ENCODE results near the gene SHLD1.
"Not testable (repeated sequence)": the region's sequence is repeated elsewhere in the genome, so short reads cannot be mapped to it uniquely, and the experiment has no call there.

SHLD1 gene

GRCh38 chr20:5797843-5798462, 47.8 kb downstream of the SHLD1 start:
- Histone ChIP-seq H3K4me1 (no peaks in the 10 kb centered on the region), H3K9me3 (no peaks in the 10 kb centered on the region), H3K27me3 (no peaks in the 10 kb centered on the region), H3K4me3 (ENCODE audit: low read depth, low read length) (no peak overlapping the region), H3K36me3 (no peaks in the 10 kb centered on the region)
- no peak for TF ChIP-seq CTCF (IDR thresholded peaks at IDR 0.05; ENCODE audit: low read depth, low read length)
- DNase-seq = no peak

- not testable (repeated sequence) for H3K36me3 ChIP-seq; H3K4me3 ChIP-seq (ENCODE audit: low read depth, low read length); DNase-seq; H3K4me1 ChIP-seq; H3K9me3 ChIP-seq; H3K27me3 ChIP-seq
Measured at GRCh38 chr20:5803754-5804303, 53.6 kb downstream of the SHLD1 start.

GRCh38 chr20:5806457-5807263, 56.5 kb downstream of the SHLD1 start:
- no peak overlapping the region for H3K4me3 ChIP-seq (ENCODE audit: low read depth, low read length)
- no peaks in the 10 kb centered on the region for H3K27me3 ChIP-seq
- peaks cover 5% of the 10 kb centered on the region for H3K4me1 ChIP-seq
- TF ChIP-seq CTCF (IDR thresholded peaks at IDR 0.05; ENCODE audit: low read depth, low read length) = peak; percentile 51
- no peaks in the 10 kb centered on the region for H3K9me3 ChIP-seq
- no peaks in the 10 kb centered on the region for H3K36me3 ChIP-seq
- no peak for DNase-seq

- H3K4me3 ChIP-seq (ENCODE audit: low read depth, low read length) = no peak overlapping the region
- H3K36me3 ChIP-seq = no peaks in the 10 kb centered on the region
- no peak for TF ChIP-seq CTCF (IDR thresholded peaks at IDR 0.05; ENCODE audit: low read depth, low read length)
- DNase-seq = no peak
- H3K9me3 ChIP-seq = no peaks in the 10 kb centered on the region
- no peaks in the 10 kb centered on the region for H3K27me3 ChIP-seq
- H3K4me1 ChIP-seq = peaks cover 5% of the 10 kb centered on the region
Measured at GRCh38 chr20:5807431-5807830, 57.2 kb downstream of the SHLD1 start.

- Histone ChIP-seq H3K4me3 (ENCODE audit: low read depth, low read length) (no peak overlapping the region), H3K9me3 (no peaks in the 10 kb centered on the region), H3K4me1 (peaks cover 5% of the 10 kb centered on the region), H3K36me3 (no peaks in the 10 kb centered on the region), H3K27me3 (no peaks in the 10 kb centered on the region)
- DNase-seq = no peak
- TF ChIP-seq CTCF (IDR thresholded peaks at IDR 0.05; ENCODE audit: low read depth, low read length) = no peak
Measured at GRCh38 chr20:5808901-5809300, 58.7 kb downstream of the SHLD1 start.

GRCh38 chr20:5809495-5809894, 59.3 kb downstream of the SHLD1 start:
- H3K4me1 ChIP-seq = peaks cover 5% of the 10 kb centered on the region
- no peaks in the 10 kb centered on the region for H3K36me3 ChIP-seq
- DNase-seq = no peak
- no peak overlapping the region for H3K4me3 ChIP-seq (ENCODE audit: low read depth, low read length)
- no peaks in the 10 kb centered on the region for H3K9me3 ChIP-seq
- H3K27me3 ChIP-seq = no peaks in the 10 kb centered on the region
- peak; percentile 35 for TF ChIP-seq CTCF (IDR thresholded peaks at IDR 0.05; ENCODE audit: low read depth, low read length)
